WTC11 (cell line): Measurements from ENCODE around the gene SMAD9. TPM values are rescaled to one million over a fixed set of nuclear protein-coding genes. Genes with fewer than 3 reads are reported as not detected.

Source experiments
- ATAC-seq: fragments of 200-7000 bp; cut with Tn5 transposase; 2 replicates; pipeline ENCODE4 v1.10.0; 2021; ENCODE audit warnings: mild to moderate bottlenecking, moderate library complexity
- CTCF ChIA-PET: fragments of 300-600 bp; sonication (Branson Sonifier 250); formaldehyde crosslinking; loops from one replicate; lab custom pipeline; 2021; ENCODE audit warnings: antibody characterized with exemption; lab: Charles Lee
- POLR2A ChIA-PET: fragments of 350-600 bp; sonication (Branson Sonifier 250); formaldehyde crosslinking; loops from one replicate; lab custom pipeline; 2021; ENCODE audit warnings: antibody characterized with exemption; lab: Charles Lee
- DNase-seq: peaks from one replicate; pipeline ENCODE4 v3.0.0; 2021; ENCODE audit warnings: low spot score
- H3K27ac Mint-ChIP-seq: 2 replicates; pipeline ENCODE4 v1.8.0; 2021; ENCODE audit warnings: mixed read lengths
- H3K27me3 Mint-ChIP-seq: 2 replicates; pipeline ENCODE4 v1.8.0; 2021; ENCODE audit warnings: low read depth, mild to moderate bottlenecking, moderate library complexity, mixed read lengths
- H3K36me3 Mint-ChIP-seq: 2 replicates; pipeline ENCODE4 v1.8.0; 2021; ENCODE audit warnings: mixed read lengths
- H3K4me1 Mint-ChIP-seq: 2 replicates; pipeline ENCODE4 v1.8.0; 2022; ENCODE audit warnings: mixed read lengths
- H3K4me3 Mint-ChIP-seq: 2 replicates; pipeline ENCODE4 v1.8.0; 2021; ENCODE audit warnings: mild to moderate bottlenecking, moderate library complexity, mixed read lengths
- H3K9me3 Mint-ChIP-seq: 2 replicates; pipeline ENCODE4 v1.8.0; 2021; ENCODE audit warnings: mixed read lengths
- ARID4B ChIP-seq: sonication (generic); formaldehyde crosslinking; IDR thresholded peaks from 2 replicates; pipeline ENCODE4 v1.8.0; 2023; ENCODE audit warnings: missing genetic modification reagents, mild to moderate bottlenecking, borderline replicate concordance
- ELF4 ChIP-seq: sonication (generic); formaldehyde crosslinking; IDR thresholded peaks from 2 replicates; pipeline ENCODE4 v1.8.1; 2022; ENCODE audit warnings: low read depth, mild to moderate bottlenecking, moderate library complexity, missing genetic modification reagents
- ESRRA ChIP-seq: sonication (generic); formaldehyde crosslinking; IDR thresholded peaks from 2 replicates; pipeline ENCODE4 v1.8.1; 2022; ENCODE audit warnings: mild to moderate bottlenecking, missing genetic modification reagents, borderline replicate concordance
- FOXP1 ChIP-seq: sonication (generic); formaldehyde crosslinking; IDR thresholded peaks from 2 replicates; pipeline ENCODE4 v1.8.0; 2022; ENCODE audit warnings: missing genetic modification reagents, mild to moderate bottlenecking, moderate library complexity, borderline replicate concordance
- GRHL2 ChIP-seq: fragments of 250-450 bp; sonication (Bioruptor Pico); IDR thresholded peaks from 2 replicates; pipeline ENCODE4 v1.8.0; 2022; ENCODE audit warnings: mild to moderate bottlenecking, moderate library complexity; ENCODE audit not compliant: insufficient replicate concordance, severe bottlenecking
- HMGA2 ChIP-seq: fragments of 250-450 bp; sonication (Bioruptor Pico); IDR thresholded peaks from 2 replicates; pipeline ENCODE4 v1.4.0; 2021; ENCODE audit warnings: mild to moderate bottlenecking, moderate library complexity
- IRF1 ChIP-seq: sonication (generic); formaldehyde crosslinking; IDR thresholded peaks from 2 replicates; pipeline ENCODE4 v1.8.0; 2023; ENCODE audit warnings: missing genetic modification reagents
- JAZF1 ChIP-seq: fragments of 250-450 bp; sonication (Bioruptor Pico); IDR thresholded peaks from 2 replicates; pipeline ENCODE4 v1.9.0; 2021; ENCODE audit warnings: moderate library complexity, mild to moderate bottlenecking, inconsistent platforms
- NFE2L1 ChIP-seq: sonication (generic); formaldehyde crosslinking; IDR thresholded peaks from 2 replicates; pipeline ENCODE4 v1.8.1; 2023; ENCODE audit warnings: missing genetic modification reagents
- NR2C2 ChIP-seq: sonication (generic); formaldehyde crosslinking; IDR thresholded peaks from 2 replicates; pipeline ENCODE4 v1.8.0; 2022; ENCODE audit warnings: mild to moderate bottlenecking, missing genetic modification reagents
- NR3C1 ChIP-seq: sonication (generic); formaldehyde crosslinking; conservative IDR thresholded peaks from 2 replicates; pipeline ENCODE4 v1.8.1; 2023; ENCODE audit warnings: low read depth, mild to moderate bottlenecking, missing genetic modification reagents
- PREB ChIP-seq: sonication (generic); formaldehyde crosslinking; IDR thresholded peaks from 2 replicates; pipeline ENCODE4 v1.8.1; 2022; ENCODE audit warnings: mild to moderate bottlenecking, missing genetic modification reagents, moderate library complexity, borderline replicate concordance
- RELA ChIP-seq: sonication (generic); formaldehyde crosslinking; IDR thresholded peaks from 2 replicates; pipeline ENCODE4 v1.8.1; 2022; ENCODE audit warnings: missing genetic modification reagents, mild to moderate bottlenecking, borderline replicate concordance
- SMAD3 ChIP-seq: sonication (generic); formaldehyde crosslinking; IDR thresholded peaks from 2 replicates; pipeline ENCODE4 v1.8.0; 2022; ENCODE audit warnings: missing genetic modification reagents, mild to moderate bottlenecking, borderline replicate concordance
- ZMAT4 ChIP-seq: fragments of 250-450 bp; sonication (Bioruptor Pico); IDR thresholded peaks from 2 replicates; pipeline ENCODE4 v1.9.0; 2021; ENCODE audit warnings: mild to moderate bottlenecking
- ZNF121 ChIP-seq: sonication (generic); formaldehyde crosslinking; IDR thresholded peaks from 2 replicates; pipeline ENCODE4 v1.8.0; 2023; ENCODE audit warnings: missing genetic modification reagents
- ZNF138 ChIP-seq: sonication (generic); formaldehyde crosslinking; conservative IDR thresholded peaks from 2 replicates; pipeline ENCODE4 v1.8.1; 2022; ENCODE audit warnings: mild to moderate bottlenecking, moderate library complexity, missing genetic modification reagents
- ZNF317 ChIP-seq: sonication (generic); formaldehyde crosslinking; IDR thresholded peaks from 2 replicates; pipeline ENCODE4 v1.8.1; 2023; ENCODE audit warnings: low read depth, mild to moderate bottlenecking, moderate library complexity, missing genetic modification reagents, borderline replicate concordance
- ZNF416 ChIP-seq: fragments of 250-450 bp; sonication (Bioruptor Pico); IDR thresholded peaks from 2 replicates; pipeline ENCODE4 v1.9.0; 2021; ENCODE audit warnings: mild to moderate bottlenecking, inconsistent platforms
- ZNF425 ChIP-seq: fragments of 250-450 bp; sonication (Bioruptor Pico); conservative IDR thresholded peaks from 2 replicates; pipeline ENCODE4 v1.9.0; 2021; ENCODE audit warnings: mild to moderate bottlenecking
- ZNF512 ChIP-seq: sonication (generic); formaldehyde crosslinking; IDR thresholded peaks from 2 replicates; pipeline ENCODE4 v1.8.1; 2022; ENCODE audit warnings: missing genetic modification reagents, borderline replicate concordance
- total RNA-seq: library from RNA; stranded (reverse); gene quantifications from 3 replicates; pipeline ENCODE4 v1.2.3, GENCODE V29; 2021

SMAD9 gene
- total RNA-seq, 1 experiment from 2014 or later, result 1.2 TPM

GRCh38 chr13:36950330-36950729 is 30.3 kb upstream of the SMAD9 start:
- Mint-ChIP-seq H3K4me3 (no peak overlapping the region), H3K27me3 (no peaks in the 10 kb centered on the region), H3K36me3 (peaks cover 8% of the 10 kb centered on the region; the same call in 1 of the 2 replicates), H3K9me3 (no peaks in the 10 kb centered on the region), H3K27ac (no peak overlapping the region), H3K4me1 (peaks cover 6% of the 10 kb centered on the region)
- no peak for ATAC-seq
- DNase-seq, result no peak
- CTCF ChIA-PET, result no interaction called here
- no peak for TF ChIP-seq ARID4B (CRISPR knock-in tag)
- TF ChIP-seq ZNF416, result no peak
- no peak for TF ChIP-seq FOXP1 (CRISPR knock-in tag)
- TF ChIP-seq SMAD3 (CRISPR knock-in tag), result no peak
- no peak for TF ChIP-seq PREB (CRISPR knock-in tag)
- TF ChIP-seq, all 79 proteins: peak for 0
- POLR2A ChIA-PET, result no interaction called here

GRCh38 chr13:36945078-36945477 is 25.0 kb upstream of the SMAD9 start:
- no peaks in the 10 kb centered on the region for H3K9me3 Mint-ChIP-seq
- POLR2A ChIA-PET, result no interaction called here
- TF ChIP-seq NR2C2 (CRISPR knock-in tag) (no peak), HMGA2 (CRISPR knock-in tag) (no peak), IRF1 (no peak), JAZF1 (no peak), ZNF317 (CRISPR knock-in tag) (no peak), ESRRA (no peak), NFE2L1 (CRISPR knock-in tag) (no peak), ZNF512 (CRISPR knock-in tag) (no peak), ELF4 (CRISPR knock-in tag) (no peak), ZMAT4 (no peak), ZNF425 (CRISPR knock-in tag) (no peak), FOXP1 (CRISPR knock-in tag) (no peak), NR3C1 (CRISPR knock-in tag) (no peak), GRHL2 (CRISPR knock-in tag) (no peak), RELA (no peak), ZNF121 (CRISPR knock-in tag) (no peak), ZNF138 (CRISPR knock-in tag) (no peak)

More at GRCh38 chr13:36945078-36945477, 25.0 kb upstream of the SMAD9 start:
- ATAC-seq (no peak), DNase-seq (no peak)
- H3K4me1 Mint-ChIP-seq, result no peaks in the 10 kb centered on the region
- no peak overlapping the region for H3K27ac Mint-ChIP-seq
- peaks cover 5% of the 10 kb centered on the region; the same call in 1 of the 2 replicates for H3K36me3 Mint-ChIP-seq
- CTCF ChIA-PET, result interaction anchor here (0.6 to 1.2 kb wide), 2 partner anchors 87 to 1103 kb away, joined by 3 read pairs; no protein-coding TSS in a partner anchor
- no peak overlapping the region for H3K4me3 Mint-ChIP-seq
- H3K27me3 Mint-ChIP-seq, result no peaks in the 10 kb centered on the region
